ENCODE results near the gene EIF2S2. TPM values are rescaled to one million over a fixed set of nuclear protein-coding genes. Genes with fewer than 3 reads are reported as not detected.

Gene EIF2S2
- total RNA-seq, 4 donors from 2014 or later, result 44.4 to 65.6 (median 56.8) TPM

DNA sequence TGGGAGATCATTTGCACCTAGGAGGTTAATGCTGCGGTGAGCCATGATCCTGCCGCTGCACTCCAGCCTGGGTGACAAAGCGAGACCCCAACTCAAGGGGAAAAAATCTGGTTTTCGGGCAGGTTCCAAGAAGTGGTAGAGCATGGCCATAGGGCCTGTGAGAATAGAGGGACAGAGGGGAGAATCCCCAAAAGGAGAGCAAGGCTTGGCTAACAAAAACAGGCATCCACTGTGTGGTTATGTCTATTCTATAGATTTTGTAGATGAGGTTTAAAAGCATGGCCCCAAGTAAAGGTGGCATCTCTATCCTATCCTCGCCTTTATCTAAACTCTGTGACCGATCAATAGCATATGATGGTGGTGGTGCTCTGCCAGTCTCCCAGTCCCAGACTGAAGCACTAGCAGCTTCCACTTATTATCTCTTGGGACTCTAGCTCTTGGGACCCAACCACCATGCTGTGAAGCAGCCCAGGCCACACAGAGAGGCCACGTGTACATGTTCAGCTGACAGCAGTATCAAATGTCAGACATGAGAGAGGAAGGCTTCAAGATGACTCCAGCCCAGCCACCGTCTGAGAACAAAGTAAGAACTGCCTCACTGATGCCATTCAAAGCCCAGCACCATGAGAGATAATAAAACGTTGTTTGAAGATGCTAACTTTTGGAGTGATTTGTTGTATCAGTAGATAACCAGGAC is 27.7 kb downstream of the EIF2S2 start:
- Histone ChIP-seq H3K4me3 (no peak overlapping the region), H3K27ac (peak overlapping the region in 2 of 4 donors; percentile 60 to 64), H3K27me3 (no peaks in the 10 kb centered on the region), H3K9me3 (no peaks in the 10 kb centered on the region), H3K36me3 (peaks cover 0 to 85% of the 10 kb centered on the region in 2 donors), H3K4me1 (peaks cover 0 to 24% (median 3%) of the 10 kb centered on the region in 3 donors)
- TF ChIP-seq, protein P1, sequence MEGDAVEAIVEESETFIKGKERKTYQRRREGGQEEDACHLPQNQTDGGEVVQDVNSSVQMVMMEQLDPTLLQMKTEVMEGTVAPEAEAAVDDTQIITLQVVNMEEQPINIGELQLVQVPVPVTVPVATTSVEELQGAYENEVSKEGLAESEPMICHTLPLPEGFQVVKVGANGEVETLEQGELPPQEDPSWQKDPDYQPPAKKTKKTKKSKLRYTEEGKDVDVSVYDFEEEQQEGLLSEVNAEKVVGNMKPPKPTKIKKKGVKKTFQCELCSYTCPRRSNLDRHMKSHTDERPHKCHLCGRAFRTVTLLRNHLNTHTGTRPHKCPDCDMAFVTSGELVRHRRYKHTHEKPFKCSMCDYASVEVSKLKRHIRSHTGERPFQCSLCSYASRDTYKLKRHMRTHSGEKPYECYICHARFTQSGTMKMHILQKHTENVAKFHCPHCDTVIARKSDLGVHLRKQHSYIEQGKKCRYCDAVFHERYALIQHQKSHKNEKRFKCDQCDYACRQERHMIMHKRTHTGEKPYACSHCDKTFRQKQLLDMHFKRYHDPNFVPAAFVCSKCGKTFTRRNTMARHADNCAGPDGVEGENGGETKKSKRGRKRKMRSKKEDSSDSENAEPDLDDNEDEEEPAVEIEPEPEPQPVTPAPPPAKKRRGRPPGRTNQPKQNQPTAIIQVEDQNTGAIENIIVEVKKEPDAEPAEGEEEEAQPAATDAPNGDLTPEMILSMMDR (IDR thresholded peaks at IDR 0.05), result no peak
- TF ChIP-seq POLR2AphosphoS5 (IDR thresholded peaks at IDR 0.05) (no peak), EP300 (IDR thresholded peaks at IDR 0.05) (no peak), POLR2A (IDR thresholded peaks at IDR 0.05) (no peak)
- ATAC-seq, result no peak
- 97 to 100% methylated on average over 1 to 4 of the region's 9 CpGs for WGBS, 2 donors (ENCODE audit: low coverage in 1 of 2)

DNA sequence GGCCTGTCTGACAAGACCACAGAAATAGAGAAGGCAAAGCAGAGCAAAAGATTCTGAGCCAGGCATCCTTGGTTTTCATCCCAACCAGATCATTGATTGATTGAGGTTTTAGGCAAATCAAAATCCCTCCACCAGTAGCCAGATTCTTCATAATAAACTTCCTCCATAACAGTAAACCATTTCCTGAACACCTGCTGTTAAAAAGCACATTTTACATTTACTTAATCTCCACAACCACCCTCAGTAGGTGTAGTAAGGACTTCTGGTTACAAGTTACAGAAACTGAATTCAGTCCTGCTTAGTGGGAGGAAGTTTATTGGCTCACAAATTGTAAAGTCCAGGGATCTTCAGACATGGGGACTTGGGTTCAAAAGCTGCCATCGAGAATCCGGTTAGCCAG is 28.3 kb downstream of the EIF2S2 start:
- H3K27me3 ChIP-seq, result no peaks in the 10 kb centered on the region
- no peak for TF ChIP-seq EP300 (IDR thresholded peaks at IDR 0.05)
- H3K36me3 ChIP-seq, result peaks cover 0 to 85% of the 10 kb centered on the region in 2 donors
- H3K27ac ChIP-seq, result peak overlapping the region in 3 of 4 donors; percentile 52 to 64 (median 60)
- H3K4me1 ChIP-seq, result peaks cover 0 to 24% (median 3%) of the 10 kb centered on the region in 3 donors
- H3K9me3 ChIP-seq, result no peaks in the 10 kb centered on the region
- no peak overlapping the region for H3K4me3 ChIP-seq
- ATAC-seq, result no peak
- 80 to 95% methylated on average over 2 of the region's 2 CpGs for WGBS, 2 donors (ENCODE audit: low coverage in 1 of 2)

DNA sequence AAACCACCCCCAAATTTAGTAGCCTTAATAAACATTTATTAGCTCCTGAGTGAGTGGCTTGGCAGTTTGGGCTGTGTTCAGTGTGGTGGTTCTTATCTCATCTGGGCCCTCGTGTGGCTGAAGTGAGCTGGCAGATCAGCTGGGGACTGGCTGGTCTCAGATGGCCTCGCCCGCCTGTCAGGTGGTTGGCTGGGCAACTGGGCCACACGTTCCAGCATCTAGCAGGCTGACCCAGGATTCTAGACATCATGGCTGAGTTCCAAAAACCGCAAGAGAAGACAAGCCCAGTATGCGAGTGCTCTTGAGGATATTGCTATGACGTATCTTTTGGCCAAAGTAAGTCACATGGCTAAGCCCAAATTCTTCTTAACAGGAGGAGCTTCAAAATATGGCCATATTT is 28.9 kb downstream of the EIF2S2 start:
- whole genome bisulfite sequencing, 2 donors (ENCODE audit: low coverage in 1 of 2), result 11% methylated on average over 6 of the region's 7 CpGs; no CpG with 5 or more reads in 1 of the 2 donors
- ATAC-seq, result peak; percentile 68
- Histone ChIP-seq H3K4me3 (no peak overlapping the region), H3K36me3 (peaks cover 0 to 85% of the 10 kb centered on the region in 2 donors), H3K27ac (peak overlapping the region; percentile 8 to 64 (median 56)), H3K9me3 (no peaks in the 10 kb centered on the region), H3K27me3 (no peaks in the 10 kb centered on the region), H3K4me1 (peaks cover 0 to 24% (median 3%) of the 10 kb centered on the region in 3 donors)
- TF ChIP-seq POLR2AphosphoS5 (IDR thresholded peaks at IDR 0.05), result peak; percentile 13
- no peak for TF ChIP-seq POLR2A (IDR thresholded peaks at IDR 0.05)
- TF ChIP-seq, protein P1 (IDR thresholded peaks at IDR 0.05), result peak in 1 of 4 experiments; percentile 7
- TF ChIP-seq EP300 (IDR thresholded peaks at IDR 0.05), result no peak

DNA sequence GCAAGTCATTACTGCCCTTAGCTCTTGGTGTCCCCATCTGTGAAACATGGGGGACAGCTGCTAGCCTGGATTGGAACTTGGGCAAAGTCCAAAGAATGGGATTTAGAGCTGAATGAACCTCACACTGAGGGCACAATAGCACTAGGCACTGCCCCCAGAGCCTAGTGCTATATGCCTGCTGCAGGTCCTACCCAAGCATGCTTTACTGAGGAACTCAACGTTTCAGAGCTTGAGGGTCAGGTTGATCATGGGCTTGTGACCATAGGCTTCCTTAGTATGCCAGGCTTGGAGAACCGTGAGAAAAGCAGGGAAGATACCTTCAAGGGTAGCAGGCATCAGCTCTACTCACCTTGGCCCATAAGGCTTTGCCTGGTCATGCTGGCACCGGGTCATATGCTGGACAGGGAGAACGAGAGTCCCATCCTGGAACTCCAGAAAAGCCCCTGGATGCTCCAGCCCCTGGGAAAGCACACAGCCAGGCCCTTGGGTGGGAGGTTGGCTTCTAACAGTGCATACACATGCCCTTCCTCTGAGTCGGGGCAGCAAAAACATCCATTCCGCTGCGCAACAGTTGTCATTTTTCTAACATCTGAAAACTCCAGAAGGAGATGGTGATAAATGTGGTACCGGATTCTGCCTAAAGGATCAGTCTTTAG is 29.7 kb downstream of the EIF2S2 start:
- ATAC-seq, result no peak
- H3K27ac ChIP-seq, result peak overlapping the region; percentile 8 to 64 (median 56)
- peaks cover 0 to 24% (median 3%) of the 10 kb centered on the region in 3 donors for H3K4me1 ChIP-seq
- no peaks in the 10 kb centered on the region for H3K9me3 ChIP-seq
- TF ChIP-seq EP300 (IDR thresholded peaks at IDR 0.05), result no peak
- TF ChIP-seq, protein P1 (IDR thresholded peaks at IDR 0.05), result no peak
- no peak for TF ChIP-seq POLR2AphosphoS5 (IDR thresholded peaks at IDR 0.05)
- TF ChIP-seq POLR2A (IDR thresholded peaks at IDR 0.05), result no peak
- H3K27me3 ChIP-seq, result no peaks in the 10 kb centered on the region
- H3K36me3 ChIP-seq, result peaks cover 0 to 85% of the 10 kb centered on the region in 2 donors
- 82 to 83% methylated on average over 5 to 8 of the region's 8 CpGs for WGBS, 2 donors (ENCODE audit: low coverage in 1 of 2)
- no peak overlapping the region for H3K4me3 ChIP-seq

DNA sequence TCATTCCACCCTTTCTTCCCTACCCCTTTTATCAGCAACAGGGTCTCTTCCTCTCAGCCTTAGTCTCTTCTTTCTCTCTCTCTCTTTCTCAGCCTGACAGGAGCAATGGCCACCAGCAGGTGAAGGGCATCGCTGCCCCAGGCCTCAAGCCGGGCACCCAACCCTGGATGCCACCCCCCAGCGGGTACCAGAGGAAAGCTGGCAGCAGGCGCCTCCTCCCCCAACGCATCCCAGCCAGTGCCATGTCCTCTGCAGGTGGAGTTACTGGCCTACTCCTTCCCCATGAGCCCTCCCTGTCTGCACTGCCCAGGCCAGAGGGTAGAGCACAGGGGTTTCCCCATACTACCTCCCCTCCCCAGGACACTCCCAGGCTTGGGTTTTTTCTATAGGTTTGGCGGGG is 32.2 kb downstream of the EIF2S2 start:
- Histone ChIP-seq H3K27ac (no peak overlapping the region), H3K4me1 (peaks cover 0 to 24% (median 3%) of the 10 kb centered on the region in 3 donors), H3K27me3 (no peaks in the 10 kb centered on the region), H3K9me3 (no peaks in the 10 kb centered on the region), H3K36me3 (peaks cover 0 to 85% of the 10 kb centered on the region in 2 donors), H3K4me3 (no peak overlapping the region)
- WGBS, 2 donors (ENCODE audit: low coverage in 1 of 2), result 97% methylated on average over 5 of the region's 6 CpGs; no CpG with 5 or more reads in 1 of the 2 donors
- no peak for ATAC-seq
- TF ChIP-seq, protein P1 (IDR thresholded peaks at IDR 0.05), result no peak
- TF ChIP-seq POLR2AphosphoS5 (IDR thresholded peaks at IDR 0.05) (no peak), EP300 (IDR thresholded peaks at IDR 0.05) (no peak), POLR2A (IDR thresholded peaks at IDR 0.05) (no peak)

Measured in gastroesophageal sphincter (tissue), 4 donors.